GM19023 (cell line): ENCODE measurements around the gene ATP6V0E1.
"Not testable (repeated sequence)": the region's sequence is repeated elsewhere in the genome, so short reads cannot be mapped to it uniquely, and the experiment has no call there.

Source experiments
- ATAC-seq: cut with Tn5 transposase; IDR thresholded peaks from one replicate; pipeline ENCODE4 v1.9.1; 2021; ENCODE audit warnings: mild to moderate bottlenecking, moderate library complexity; ENCODE audit not compliant: unreplicated experiment

Gene ATP6V0E1

DNA sequence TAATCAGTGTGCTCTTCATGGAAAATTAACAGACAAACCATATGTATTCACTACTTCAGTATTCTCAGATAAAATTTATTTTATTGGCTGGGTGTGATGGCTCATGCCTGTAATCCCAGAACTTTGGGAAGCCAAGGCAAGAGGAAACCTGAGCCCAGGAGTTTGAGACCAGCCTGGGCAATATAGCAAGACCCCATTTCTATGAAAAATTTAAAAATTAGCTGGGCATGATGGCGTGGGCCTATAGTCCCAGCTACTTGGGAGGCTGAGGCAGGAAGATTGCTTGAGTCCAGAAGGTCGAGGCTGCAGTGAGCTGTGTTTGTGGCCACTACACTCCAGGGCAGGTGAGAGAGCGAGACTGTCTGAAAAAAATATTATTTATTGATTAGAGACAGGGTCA lies 49.2 kb downstream of the ATP6V0E1 start:
- ATAC-seq, result no peak

DNA sequence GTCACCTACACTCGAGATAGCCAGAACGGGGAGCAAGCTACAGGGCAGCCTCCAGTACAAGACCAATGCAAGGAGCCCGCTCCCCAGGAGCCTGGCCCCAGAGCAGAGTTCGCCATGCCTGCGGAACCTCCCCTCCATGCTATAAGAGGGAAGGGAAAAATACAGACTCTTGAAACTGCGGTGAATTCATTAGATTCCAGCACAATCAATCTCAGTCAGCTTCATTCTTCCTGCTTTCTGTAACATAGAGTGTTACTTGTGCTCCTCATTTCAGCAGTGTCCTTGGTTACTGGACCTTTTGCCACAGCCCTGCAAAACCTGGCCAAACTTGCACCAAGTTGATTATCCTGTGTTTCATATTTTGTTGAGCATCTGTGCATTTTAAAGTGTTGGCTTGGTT lies 50.4 kb downstream of the ATP6V0E1 start:
- no peak for ATAC-seq

GRCh38 chr5:173035904-173036707 lies 52.5 kb downstream of the ATP6V0E1 start:
- peak; percentile 66 for ATAC-seq

GRCh38 chr5:173039188-173039587 lies 55.6 kb downstream of the ATP6V0E1 start:
- no peak for ATAC-seq

DNA sequence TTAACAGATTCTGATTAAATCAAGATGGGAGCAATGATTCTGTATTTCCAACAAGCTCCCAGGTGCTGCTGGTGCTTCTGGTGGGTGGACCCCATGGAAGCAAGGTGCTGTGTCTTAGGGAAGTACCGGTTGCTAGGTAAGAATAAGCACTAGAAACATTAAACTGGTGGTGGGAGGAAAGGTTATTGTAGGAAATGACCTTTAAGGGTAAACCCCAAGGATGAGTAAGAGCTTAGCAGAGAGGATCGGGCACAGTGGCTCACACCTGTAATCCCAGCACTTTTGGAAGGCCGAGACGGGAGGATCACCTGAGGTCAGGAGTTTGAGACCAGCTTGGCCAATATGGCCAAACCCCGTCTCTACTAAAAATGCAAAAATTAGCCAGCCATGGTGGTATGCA lies 56.4 kb downstream of the ATP6V0E1 start:
- ATAC-seq, result no peak

- no peak for ATAC-seq
Measured at GRCh38 chr5:173041881-173042762, 58.6 kb downstream of the ATP6V0E1 start.

DNA sequence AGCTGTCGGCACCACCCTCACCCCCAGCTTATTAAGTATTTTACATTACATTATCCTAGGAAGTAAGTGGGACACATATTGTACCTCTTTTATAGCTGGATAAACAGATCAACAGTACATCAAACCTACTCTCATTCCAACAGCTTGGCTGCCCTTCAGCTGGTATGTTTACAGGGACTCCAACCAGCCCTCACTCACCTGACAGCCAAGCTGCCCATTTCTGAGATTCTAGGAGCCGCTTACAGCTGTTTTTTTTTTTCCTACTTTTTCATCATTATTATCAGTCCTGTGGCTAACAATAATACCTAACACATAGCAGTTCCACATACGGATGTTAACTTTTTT lies 59.2 kb downstream of the ATP6V0E1 start:
- ATAC-seq, result no peak

GRCh38 chr5:173045474-173045873 lies 61.9 kb downstream of the ATP6V0E1 start:
- ATAC-seq, result no peak

GRCh38 chr5:173047096-173047837 lies 63.7 kb downstream of the ATP6V0E1 start:
- ATAC-seq, result not testable (repeated sequence)

DNA sequence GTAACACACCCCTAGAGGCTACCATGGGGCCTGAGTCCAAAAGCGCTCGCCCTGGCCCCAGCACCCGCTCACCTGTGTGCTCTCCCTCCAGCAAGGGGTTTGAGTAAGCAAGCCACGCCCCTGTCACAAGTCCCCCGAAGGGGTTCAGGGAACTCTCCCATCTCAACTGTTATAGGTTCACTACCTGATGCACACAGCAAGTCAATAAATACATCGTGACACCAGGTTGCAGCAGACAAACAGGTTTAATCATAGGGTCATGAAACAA lies 64.2 kb downstream of the ATP6V0E1 start:
- ATAC-seq, result no peak

DNA sequence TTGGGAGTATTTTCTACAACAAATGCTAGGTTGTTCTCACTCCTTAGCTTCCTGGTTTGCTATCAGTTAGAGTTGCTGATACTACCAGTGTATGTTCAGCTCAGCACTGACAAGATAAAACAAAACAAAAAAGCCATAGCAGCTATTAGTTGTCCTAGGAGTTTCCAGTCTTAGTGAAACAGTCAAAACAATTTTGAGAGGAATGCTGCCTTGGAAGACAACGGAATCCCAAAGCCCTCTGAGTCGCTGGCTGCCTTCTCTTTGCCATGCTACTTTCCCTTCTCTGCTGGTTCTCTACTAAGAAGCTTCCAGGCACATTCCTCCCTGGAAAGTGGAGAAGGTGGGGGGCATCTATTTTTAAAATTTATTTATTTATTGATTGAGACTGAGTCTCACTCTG lies 67.2 kb downstream of the ATP6V0E1 start:
- ATAC-seq, result no peak

- ATAC-seq, result no peak
Measured at GRCh38 chr5:173051746-173052145, 68.2 kb downstream of the ATP6V0E1 start.

- ATAC-seq, result no peak
Measured at GRCh38 chr5:173053041-173053440, 69.5 kb downstream of the ATP6V0E1 start.

- ATAC-seq, result no peak
Measured at GRCh38 chr5:173055042-173055721, 71.6 kb downstream of the ATP6V0E1 start.

GRCh38 chr5:173055722-173055982 lies 72.1 kb downstream of the ATP6V0E1 start:
- ATAC-seq, result no peak

DNA sequence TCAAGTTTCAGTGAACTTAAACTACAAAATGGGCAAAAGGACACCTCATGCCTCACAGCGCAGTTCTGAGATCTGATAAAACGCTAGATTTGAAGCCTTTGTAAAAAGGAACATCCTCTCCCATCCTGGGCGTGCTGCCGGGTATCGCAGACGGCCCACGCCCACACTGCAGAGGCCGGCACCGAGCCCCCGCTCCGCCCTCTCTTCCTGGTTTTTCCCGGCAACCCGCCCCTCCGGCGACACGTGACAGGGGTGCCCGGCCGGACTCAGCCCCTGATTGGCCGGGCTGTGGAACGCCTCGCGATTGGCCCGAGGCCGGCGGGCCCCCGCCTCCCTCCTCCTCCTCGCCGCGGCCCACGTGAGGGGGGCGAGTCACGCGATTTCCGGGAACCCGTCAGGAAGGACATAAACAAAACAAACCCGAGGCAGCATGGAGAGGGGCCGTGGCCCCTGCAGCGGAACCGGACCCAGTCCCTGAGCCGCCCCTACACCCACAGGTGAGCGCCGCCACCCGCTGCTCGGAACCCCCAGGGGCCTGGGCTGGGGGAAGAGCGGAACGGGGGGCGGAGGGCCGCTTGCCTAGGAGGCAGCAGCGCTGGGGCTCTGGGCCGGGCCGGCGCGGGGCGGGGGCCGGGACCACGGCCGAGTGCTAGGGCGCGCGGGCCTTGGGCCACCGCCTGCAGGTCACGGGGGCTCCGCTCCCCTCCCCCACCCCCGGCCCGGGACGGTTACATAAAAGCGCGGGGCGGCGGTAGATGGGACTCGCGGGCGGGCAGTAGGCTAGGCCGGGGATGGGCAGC lies 72.6 kb downstream of the ATP6V0E1 start, which contains the start of gene CREBRF:
Gene CREBRF, plus strand, starts transcription at position 370 of the 800 bp plus-strand sequence. CDS start 24,424 bp downstream, outside the sequence.
- ATAC-seq, result peak; percentile 62

DNA sequence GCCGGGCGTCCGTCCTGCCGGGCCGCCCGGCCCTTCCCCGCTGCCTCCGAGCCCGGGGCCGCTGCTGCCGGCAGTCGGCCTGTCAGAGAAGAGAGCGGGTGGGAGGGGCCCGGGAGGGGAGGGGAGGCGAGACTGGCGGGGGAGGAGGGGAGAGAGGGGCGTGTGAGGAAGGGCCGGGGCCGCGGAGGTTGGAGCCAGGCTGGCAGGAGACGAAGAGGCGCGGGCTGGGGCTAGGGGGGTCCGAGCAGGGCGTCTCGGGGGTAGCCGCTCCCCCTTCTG lies 73.2 kb downstream of the ATP6V0E1 start:
- ATAC-seq, result peak; percentile 39

DNA sequence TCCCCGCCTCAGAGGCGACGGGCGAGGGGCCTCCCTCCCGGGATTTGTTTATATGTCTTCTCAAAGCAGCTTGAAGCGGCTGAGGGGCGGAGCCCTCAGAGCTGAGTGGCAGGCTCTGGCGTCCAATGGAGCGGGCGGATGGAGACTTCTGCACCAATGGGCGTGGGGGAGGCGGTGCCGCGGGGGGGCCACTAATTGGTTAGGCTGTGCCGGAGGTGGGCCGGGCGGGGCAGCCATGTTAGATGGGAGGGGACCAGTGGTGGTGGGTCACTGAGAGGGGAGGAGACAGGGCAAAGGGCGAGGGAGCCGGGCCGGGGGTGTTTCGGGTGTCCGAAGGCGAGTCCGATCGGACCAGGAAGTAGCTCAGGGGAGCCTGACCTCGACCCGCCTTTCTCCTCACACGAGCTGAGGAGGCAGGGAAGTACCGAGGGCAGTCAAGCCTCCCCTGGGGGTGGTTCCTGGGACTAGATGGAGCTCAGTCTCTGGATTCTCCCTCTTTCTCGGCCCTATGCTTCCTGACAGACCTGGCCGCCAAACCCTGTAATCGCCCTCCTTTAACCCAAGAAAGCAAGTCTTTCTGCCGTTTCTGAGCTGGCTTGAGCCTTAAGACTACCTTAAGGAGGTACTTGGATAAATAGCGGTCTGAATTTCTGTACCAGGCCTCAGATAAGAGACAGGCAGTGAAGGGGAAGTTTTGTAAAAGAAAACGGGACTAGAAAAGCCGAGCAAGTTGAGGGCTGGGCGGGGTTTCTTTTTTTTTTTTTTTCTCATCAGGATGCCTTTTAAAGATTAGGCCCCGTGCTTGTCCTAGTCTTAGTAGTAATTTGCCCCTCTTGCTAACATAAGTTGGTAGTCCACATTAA lies 73.7 kb downstream of the ATP6V0E1 start:
- ATAC-seq, result peak; percentile 87

- ATAC-seq, result no peak
Measured at GRCh38 chr5:173062141-173062540, 78.6 kb downstream of the ATP6V0E1 start.

DNA sequence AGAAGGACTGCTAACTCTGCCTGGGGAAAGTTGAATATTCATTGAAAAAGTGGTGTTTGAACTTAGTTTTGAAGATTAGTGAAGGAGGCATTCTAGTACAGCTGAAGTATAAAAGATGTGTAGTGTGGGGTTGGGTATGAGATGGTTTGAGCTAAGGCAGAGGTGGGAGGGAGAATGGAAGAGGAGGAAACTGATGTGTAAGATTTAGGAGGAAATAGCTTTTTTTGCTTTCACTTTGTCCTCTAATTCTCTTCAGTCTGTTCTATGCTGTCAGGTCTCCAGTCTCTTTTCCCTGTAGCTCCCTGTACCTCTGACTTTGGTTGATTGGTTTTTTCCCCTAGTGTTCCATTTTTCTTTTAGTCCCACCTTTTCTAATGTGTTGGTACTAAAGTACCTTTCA lies 81.6 kb downstream of the ATP6V0E1 start:
- no peak for ATAC-seq
